Mesothelial cell of epicardium (in vitro differentiated cells): ENCODE data around the gene COA3. TPM values are rescaled to one million over a fixed set of nuclear protein-coding genes. Genes with fewer than 3 reads are reported as not detected.

Source experiments
- DNase-seq, 2 experiments: peaks; one replicate each; pipeline ENCODE4 v3.0.0; 2021; ENCODE audit warnings: low spot score in 2 of 2; ENCODE audit not compliant: unreplicated experiment in 2 of 2
- H3K27ac Mint-ChIP-seq: 2 replicates; pipeline ENCODE4 v1.8.0; 2021; ENCODE audit warnings: mixed read lengths
- H3K27me3 Mint-ChIP-seq: 2 replicates; pipeline ENCODE4 v1.8.0; 2021; ENCODE audit warnings: low read depth, mixed read lengths
- H3K36me3 Mint-ChIP-seq: 2 replicates; pipeline ENCODE4 v1.8.0; 2021; ENCODE audit warnings: mixed read lengths
- H3K4me1 Mint-ChIP-seq: 2 replicates; pipeline ENCODE4 v1.8.0; 2021; ENCODE audit warnings: mixed read lengths
- H3K4me3 Mint-ChIP-seq: 2 replicates; pipeline ENCODE4 v1.8.0; 2021; ENCODE audit warnings: mild to moderate bottlenecking, moderate library complexity, mixed read lengths
- H3K9me3 Mint-ChIP-seq: 2 replicates; pipeline ENCODE4 v1.8.0; 2021; ENCODE audit warnings: mixed read lengths
- total RNA-seq: library from RNA; stranded (reverse); gene quantifications from 3 replicates; pipeline ENCODE4 v1.2.1, GENCODE V29; 2021
- TF ChIP-seq, protein P1 (sequence below): fragments of 200-600 bp; sonication (generic); IDR thresholded peaks from one replicate; pipeline ENCODE4 v1.5.0; 2021; ENCODE audit warnings: antibody characterized with exemption; ENCODE audit not compliant: unreplicated experiment

COA3 gene
- total RNA-seq, 1 donor from 2014 or later: 52.4 TPM

DNA sequence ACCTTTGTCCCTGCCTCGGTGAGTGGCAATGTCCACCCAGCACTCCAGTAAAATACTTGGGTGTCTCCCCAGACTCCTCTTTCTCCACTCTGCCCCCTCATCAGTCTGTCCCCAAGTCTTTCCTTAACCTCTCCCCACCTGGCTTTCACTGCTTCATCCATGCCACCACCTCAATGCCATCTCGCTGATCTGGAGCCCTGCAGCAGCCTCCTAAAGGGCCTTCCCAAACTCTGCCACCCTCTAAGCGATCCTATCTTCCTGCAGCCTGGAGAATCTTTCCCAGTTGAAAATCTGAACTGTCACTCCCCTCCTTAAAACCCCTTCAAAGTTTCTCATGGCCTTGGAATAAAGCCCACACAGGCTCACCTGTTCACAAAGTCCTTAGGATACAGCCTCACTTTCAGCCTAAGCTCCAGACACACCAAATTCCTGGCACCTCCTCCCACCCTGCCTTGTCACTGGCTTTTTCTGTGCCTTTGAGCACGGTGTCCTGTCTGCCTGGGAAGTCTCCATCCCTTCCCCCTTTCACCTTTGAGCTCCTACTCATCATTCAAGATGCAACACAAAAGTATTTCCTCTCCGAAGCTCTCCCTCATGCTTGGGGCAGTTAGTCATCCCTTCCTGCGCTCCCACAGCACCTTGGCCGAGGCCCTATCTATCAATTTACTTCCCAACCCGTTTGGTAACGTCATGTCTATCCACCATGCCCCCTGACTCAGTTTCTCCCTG lies 15.3 kb downstream of the COA3 start:
- DNase-seq: no peak
- peaks cover 6% of the 10 kb centered on the region for H3K4me1 Mint-ChIP-seq
- TF ChIP-seq, protein P1, sequence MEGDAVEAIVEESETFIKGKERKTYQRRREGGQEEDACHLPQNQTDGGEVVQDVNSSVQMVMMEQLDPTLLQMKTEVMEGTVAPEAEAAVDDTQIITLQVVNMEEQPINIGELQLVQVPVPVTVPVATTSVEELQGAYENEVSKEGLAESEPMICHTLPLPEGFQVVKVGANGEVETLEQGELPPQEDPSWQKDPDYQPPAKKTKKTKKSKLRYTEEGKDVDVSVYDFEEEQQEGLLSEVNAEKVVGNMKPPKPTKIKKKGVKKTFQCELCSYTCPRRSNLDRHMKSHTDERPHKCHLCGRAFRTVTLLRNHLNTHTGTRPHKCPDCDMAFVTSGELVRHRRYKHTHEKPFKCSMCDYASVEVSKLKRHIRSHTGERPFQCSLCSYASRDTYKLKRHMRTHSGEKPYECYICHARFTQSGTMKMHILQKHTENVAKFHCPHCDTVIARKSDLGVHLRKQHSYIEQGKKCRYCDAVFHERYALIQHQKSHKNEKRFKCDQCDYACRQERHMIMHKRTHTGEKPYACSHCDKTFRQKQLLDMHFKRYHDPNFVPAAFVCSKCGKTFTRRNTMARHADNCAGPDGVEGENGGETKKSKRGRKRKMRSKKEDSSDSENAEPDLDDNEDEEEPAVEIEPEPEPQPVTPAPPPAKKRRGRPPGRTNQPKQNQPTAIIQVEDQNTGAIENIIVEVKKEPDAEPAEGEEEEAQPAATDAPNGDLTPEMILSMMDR: no peak
- H3K27me3 Mint-ChIP-seq: peaks cover 61% of the 10 kb centered on the region
- peaks cover 3% of the 10 kb centered on the region for H3K36me3 Mint-ChIP-seq
- no peak overlapping the region for H3K4me3 Mint-ChIP-seq
- no peak overlapping the region for H3K27ac Mint-ChIP-seq
- H3K9me3 Mint-ChIP-seq: no peaks in the 10 kb centered on the region

DNA sequence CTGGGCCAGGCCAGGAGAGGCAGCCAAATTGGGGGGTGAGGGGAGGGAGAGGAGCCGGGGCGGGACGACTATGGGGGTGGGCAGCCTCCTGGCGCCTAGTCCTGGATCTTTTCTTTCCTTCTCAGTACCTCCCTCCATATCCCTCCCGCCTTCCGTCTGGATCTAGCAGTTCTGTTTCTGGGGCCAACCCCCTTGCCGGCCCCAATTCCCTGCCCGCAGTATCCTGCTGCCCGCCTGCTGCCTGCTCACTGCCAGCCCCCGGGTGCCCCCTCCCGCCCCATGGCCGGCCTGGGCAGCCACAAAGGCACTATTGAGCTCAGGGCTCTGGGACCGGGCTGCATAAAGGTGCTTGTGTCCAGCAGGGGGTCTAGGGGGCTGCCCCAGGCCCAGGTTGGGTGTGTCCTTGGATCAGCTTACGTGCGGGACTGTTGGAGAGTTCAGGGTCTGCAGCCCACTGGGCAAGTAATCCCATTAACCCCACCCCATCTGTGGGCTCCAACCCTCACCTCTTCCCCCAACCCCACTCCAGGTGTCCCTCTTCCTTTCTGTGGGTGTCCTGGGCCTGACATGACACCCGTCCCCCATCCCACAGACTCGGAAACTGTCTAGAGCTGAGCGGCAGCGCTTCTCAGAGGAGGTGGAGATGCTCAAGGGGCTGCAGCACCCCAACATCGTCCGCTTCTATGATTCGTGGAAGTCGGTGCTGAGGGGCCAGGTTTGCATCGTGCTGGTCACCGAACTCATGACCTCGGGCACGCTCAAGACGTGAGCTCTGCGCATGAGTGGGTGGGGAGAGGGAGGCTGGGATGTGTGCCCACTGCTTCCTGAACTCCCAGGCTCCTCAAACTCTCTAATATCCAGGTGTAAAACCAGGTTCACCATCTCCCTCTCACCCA lies 16.1 kb downstream of the COA3 start:
- Mint-ChIP-seq H3K36me3 (peaks cover 7% of the 10 kb centered on the region), H3K4me3 (no peak overlapping the region), H3K4me1 (peaks cover 6% of the 10 kb centered on the region), H3K27me3 (peaks cover 54% of the 10 kb centered on the region), H3K27ac (no peak overlapping the region), H3K9me3 (no peaks in the 10 kb centered on the region)
- TF ChIP-seq, protein P1: no peak
- DNase-seq: no peak

DNA sequence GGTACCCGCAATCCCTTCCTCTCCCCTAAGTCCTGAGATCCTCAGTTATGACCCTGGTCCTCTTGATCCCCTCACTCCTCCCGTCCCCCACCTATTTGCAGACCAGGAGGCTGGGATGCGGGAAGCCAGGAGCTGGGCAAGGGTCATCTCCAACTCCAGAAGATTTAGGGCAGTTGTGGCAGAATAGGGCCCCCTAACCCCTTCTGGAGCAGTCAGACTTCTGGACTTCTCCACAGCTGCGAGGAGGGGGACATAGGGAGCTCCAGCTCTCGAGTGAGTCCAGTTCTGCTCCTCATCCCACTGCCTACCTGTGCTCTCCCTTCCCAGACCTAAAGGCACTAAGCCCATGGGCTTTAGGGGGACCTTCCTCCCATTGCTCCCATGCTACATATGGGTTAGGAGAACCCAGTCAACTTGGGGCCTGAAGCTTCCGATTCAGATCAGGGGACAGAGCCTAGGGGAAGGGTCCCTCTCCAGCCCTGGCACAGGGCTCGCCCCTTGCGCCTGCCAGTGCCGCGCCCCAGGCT lies 16.8 kb downstream of the COA3 start:
- no peak for DNase-seq
- no peaks in the 10 kb centered on the region for H3K9me3 Mint-ChIP-seq
- H3K36me3 Mint-ChIP-seq: peaks cover 7% of the 10 kb centered on the region
- no peak overlapping the region for H3K27ac Mint-ChIP-seq
- H3K4me3 Mint-ChIP-seq: peak overlapping the region; percentile 60
- TF ChIP-seq, protein P1: no peak
- H3K27me3 Mint-ChIP-seq: peaks cover 48% of the 10 kb centered on the region
- peaks cover 6% of the 10 kb centered on the region for H3K4me1 Mint-ChIP-seq

DNA sequence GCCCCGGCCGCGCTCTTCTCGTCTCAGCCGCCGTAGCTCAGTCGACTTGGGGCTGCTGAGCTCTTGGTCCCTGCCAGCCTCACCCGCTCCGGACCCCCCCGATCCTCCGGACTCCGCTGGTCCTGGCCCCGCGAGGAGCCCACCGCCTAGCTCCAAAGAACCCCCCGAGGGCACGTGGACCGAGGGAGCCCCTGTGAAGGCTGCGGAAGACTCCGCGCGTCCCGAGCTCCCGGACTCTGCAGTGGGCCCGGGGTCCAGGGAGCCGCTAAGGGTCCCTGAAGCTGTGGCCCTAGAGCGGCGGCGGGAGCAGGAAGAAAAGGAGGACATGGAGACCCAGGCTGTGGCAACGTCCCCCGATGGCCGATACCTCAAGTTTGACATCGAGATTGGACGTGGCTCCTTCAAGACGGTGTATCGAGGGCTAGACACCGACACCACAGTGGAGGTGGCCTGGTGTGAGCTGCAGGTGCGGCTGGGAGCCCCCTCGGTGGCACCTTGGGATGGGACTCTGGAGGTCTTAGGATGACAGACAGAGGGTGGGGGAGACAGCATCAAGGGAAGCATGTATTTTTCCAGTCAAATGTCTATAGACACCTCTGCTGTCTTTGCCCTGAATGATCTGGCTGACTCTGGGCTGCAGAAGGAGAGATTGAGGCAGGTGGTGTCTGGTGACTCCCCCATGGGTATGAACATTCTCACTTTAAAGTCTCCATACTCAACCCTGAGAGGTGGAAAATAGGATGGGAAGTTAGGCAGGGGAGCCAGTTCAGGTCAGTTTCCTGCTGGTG lies 17.5 kb downstream of the COA3 start:
- H3K36me3 Mint-ChIP-seq: peaks cover 7% of the 10 kb centered on the region
- H3K27me3 Mint-ChIP-seq: peaks cover 47% of the 10 kb centered on the region
- peak overlapping the region; percentile 60 for H3K4me3 Mint-ChIP-seq
- H3K4me1 Mint-ChIP-seq: peaks cover 6% of the 10 kb centered on the region
- no peaks in the 10 kb centered on the region for H3K9me3 Mint-ChIP-seq
- TF ChIP-seq, protein P1: no peak
- no peak for DNase-seq
- no peak overlapping the region for H3K27ac Mint-ChIP-seq
